ENCODE results near the gene IKZF3. TPM values are rescaled to one million over a fixed set of nuclear protein-coding genes. Genes with fewer than 3 reads are reported as not detected.

Gene IKZF3
- total RNA-seq, 6 experiments from 2014 or later = 0.22 to 1.9 (median 0.92) TPM

- ATAC-seq = peak; percentile 84 to 95 (median 86)
- Histone ChIP-seq H3K4me3 (no peak overlapping the region), H3K27me3 (no peaks in the 10 kb centered on the region), H3K36me3 (peaks cover 0 to 12% (median 0%) of the 10 kb centered on the region in 4 donors), H3K27ac (peak overlapping the region in 2 of 3 donors; percentile 21 to 56), H3K9me3 (no peaks in the 10 kb centered on the region), H3K4me1 (peaks cover 0 to 4% (median 0%) of the 10 kb centered on the region in 4 donors)
- WGBS (ENCODE audit: insufficient coverage, low coverage, low lambda C conversion rate, missing lambda C conversion rate) = 57% methylated on average over 7 of the region's 11 CpGs
- TF ChIP-seq CTCF (IDR thresholded peaks at IDR 0.05) (no peak), POLR2A (IDR thresholded peaks at IDR 0.05) (no peak)
- intact Hi-C loops (cut with DNase I) = no loop called here
- peak in 2 of 3 donors; percentile 71 to 80 for DNase-seq
These were observed 147.1 kb downstream of the IKZF3 start for GRCh38 chr17:39716879-39717536.

- TF ChIP-seq POLR2A (IDR thresholded peaks at IDR 0.05) = no peak
- no peak for TF ChIP-seq CTCF (IDR thresholded peaks at IDR 0.05)
- WGBS (ENCODE audit: insufficient coverage, low coverage, low lambda C conversion rate, missing lambda C conversion rate) = 87% methylated on average over 5 of the region's 15 CpGs
- no peaks in the 10 kb centered on the region for H3K27me3 ChIP-seq
- H3K27ac ChIP-seq = peak overlapping the region in 2 of 3 donors; percentile 21 to 56
- ATAC-seq (peak in 3 of 4 donors; percentile 4 to 16 (median 5)), DNase-seq (no peak)
- no peaks in the 10 kb centered on the region for H3K9me3 ChIP-seq
- peaks cover 0 to 4% (median 0%) of the 10 kb centered on the region in 4 donors for H3K4me1 ChIP-seq
- no peak overlapping the region for H3K4me3 ChIP-seq
- intact Hi-C loops (cut with DNase I) = no loop called here
- peaks cover 0 to 12% (median 0%) of the 10 kb centered on the region in 4 donors for H3K36me3 ChIP-seq
These were observed 147.9 kb downstream of the IKZF3 start for GRCh38 chr17:39716073-39716818.

- no peak for DNase-seq
- Histone ChIP-seq H3K4me1 (peaks cover 0 to 4% (median 0%) of the 10 kb centered on the region in 4 donors), H3K9me3 (no peaks in the 10 kb centered on the region), H3K4me3 (no peak overlapping the region), H3K27ac (no peak overlapping the region), H3K27me3 (no peaks in the 10 kb centered on the region), H3K36me3 (peaks cover 0 to 12% (median 0%) of the 10 kb centered on the region in 4 donors)
- intact Hi-C loops (cut with DNase I) = no loop called here
- TF ChIP-seq CTCF (IDR thresholded peaks at IDR 0.05) (no peak), POLR2A (IDR thresholded peaks at IDR 0.05) (no peak)
- WGBS (ENCODE audit: insufficient coverage, low coverage, low lambda C conversion rate, missing lambda C conversion rate) = no CpG with 5 or more reads among the region's 18 CpGs
- peak in 1 of 4 donors; percentile 5 for ATAC-seq
These were observed 148.6 kb downstream of the IKZF3 start for GRCh38 chr17:39715375-39716072.

- peaks cover 0 to 4% (median 0%) of the 10 kb centered on the region in 4 donors for H3K4me1 ChIP-seq
- no peak overlapping the region for H3K27ac ChIP-seq
- ATAC-seq = no peak
- peaks cover 0 to 12% (median 0%) of the 10 kb centered on the region in 4 donors for H3K36me3 ChIP-seq
- TF ChIP-seq POLR2A (IDR thresholded peaks at IDR 0.05) = no peak
- H3K27me3 ChIP-seq = no peaks in the 10 kb centered on the region
- no peaks in the 10 kb centered on the region for H3K9me3 ChIP-seq
- intact Hi-C loops (cut with DNase I) = no loop called here
- DNase-seq = no peak
- WGBS (ENCODE audit: insufficient coverage, low coverage, low lambda C conversion rate, missing lambda C conversion rate) = 88% methylated on average over 1 of the region's 4 CpGs
- H3K4me3 ChIP-seq = no peak overlapping the region
These were observed 149.9 kb downstream of the IKZF3 start for GRCh38 chr17:39714234-39714633.

Data from right lobe of liver (tissue), 6 donors.